ENCODE data around the gene YBX3. TPM values are rescaled to one million over a fixed set of nuclear protein-coding genes. Genes with fewer than 3 reads are reported as not detected.

YBX3 gene
- total and polyA plus RNA-seq, 2 of the 13 experiments (the other 11 are each of a cell fraction or from before 2014, with no cell fraction given), result 77.5 to 99.6 TPM

- TF ChIP-seq ZNF512B (CRISPR knock-in tag; IDR thresholded peaks at IDR 0.05; ENCODE audit: borderline replicate concordance) (no peak; the same call in 1 of the 2 replicates), ZNF350 (CRISPR knock-in tag; IDR thresholded peaks at IDR 0.05; ENCODE audit: borderline replicate concordance, low read depth) (peak; percentile 78; the same call in 1 of the 2 replicates), ZBTB26 (CRISPR knock-in tag; IDR thresholded peaks at IDR 0.05; ENCODE audit: borderline replicate concordance) (no peak), PAX8 (CRISPR knock-in tag; IDR thresholded peaks at IDR 0.05; ENCODE audit: borderline replicate concordance) (no peak), ZNF317 (CRISPR knock-in tag; IDR thresholded peaks at IDR 0.05) (peak; percentile 57; the same call in 1 of the 2 replicates), ZNF761 (CRISPR knock-in tag; conservative IDR thresholded peaks at IDR 0.05) (peak; percentile 47; the same call in 1 of the 2 replicates), JUNB (CRISPR knock-in tag; IDR thresholded peaks at IDR 0.05; ENCODE audit: borderline replicate concordance) (0 out of 2 replicates have a peak, but pooled peaks have one; percentile 77), AKNA (CRISPR knock-in tag; IDR thresholded peaks at IDR 0.05; ENCODE audit: borderline replicate concordance) (no peak), ZNF326 (CRISPR knock-in tag; IDR thresholded peaks at IDR 0.05; ENCODE audit: borderline replicate concordance) (no peak), ZNF713 (CRISPR knock-in tag; IDR thresholded peaks at IDR 0.05) (no peak), ZNF251 (CRISPR knock-in tag; IDR thresholded peaks at IDR 0.05) (0 out of 2 replicates have a peak, but pooled peaks have one; percentile 52), EEA1 (CRISPR knock-in tag; IDR thresholded peaks at IDR 0.05; ENCODE audit: borderline replicate concordance) (no peak), HNF1A (IDR thresholded peaks at IDR 0.05; ENCODE audit: low read depth) (no peak), HNF1A (CRISPR knock-in tag; IDR thresholded peaks at IDR 0.05; ENCODE audit: borderline replicate concordance) (peak; percentile 44; the same call in 1 of the 2 replicates)
Measured at GRCh38 chr12:10721651-10722501, 1.2 kb downstream of the YBX3 start (continued).

Data from HepG2 (cell line).